Forelimb muscle (tissue), 1 donor: ENCODE data around the gene CAPN8. TPM values are rescaled to one million over a fixed set of nuclear protein-coding genes. Genes with fewer than 3 reads are reported as not detected.
"Not testable (repeated sequence)": the region's sequence is repeated elsewhere in the genome, so short reads cannot be mapped to it uniquely, and the experiment has no call there.

ENCODE experiments used
- DNase-seq: peaks from one replicate; pipeline ENCODE4 v3.0.0-alpha.2; 2013; ENCODE audit warnings: low read depth
- polyA plus RNA-seq: library from polyadenylated mRNA; unstranded; fragments of 120-200 nt; gene quantifications from one replicate; pipeline ENCODE4 v1.2.1, GENCODE V29; 2013; ENCODE audit not compliant: insufficient read length

The CAPN8 gene
- polyA plus RNA-seq, 1 donor: 0.57 TPM

- DNase-seq: no peak
Measured at GRCh38 chr1:223525957-223526356, 139.5 kb downstream of the CAPN8 start.

- DNase-seq: no peak
Measured at GRCh38 chr1:223525546-223525945, 140.0 kb downstream of the CAPN8 start.

- no peak for DNase-seq
Measured at GRCh38 chr1:223524930-223525451, 140.5 kb downstream of the CAPN8 start.

- no peak for DNase-seq
Measured at GRCh38 chr1:223521150-223521549, 144.4 kb downstream of the CAPN8 start.

GRCh38 chr1:223520200-223520599 is 145.3 kb downstream of the CAPN8 start:
- no peak for DNase-seq

- no peak for DNase-seq
Measured at GRCh38 chr1:223519116-223519515, 146.4 kb downstream of the CAPN8 start.

GRCh38 chr1:223518553-223518952 is 146.9 kb downstream of the CAPN8 start:
- DNase-seq: not testable (repeated sequence)

GRCh38 chr1:223515926-223516325 is 149.6 kb downstream of the CAPN8 start:
- DNase-seq: no peak

GRCh38 chr1:223515421-223515820 is 150.1 kb downstream of the CAPN8 start:
- DNase-seq: no peak

- no peak for DNase-seq
Measured at GRCh38 chr1:223514644-223515043, 150.9 kb downstream of the CAPN8 start.

- DNase-seq: no peak
Measured at GRCh38 chr1:223513309-223513708, 152.2 kb downstream of the CAPN8 start.

- no peak for DNase-seq
Measured at GRCh38 chr1:223512057-223512456, 153.4 kb downstream of the CAPN8 start.

- DNase-seq: no peak
Measured at GRCh38 chr1:223508796-223509195, 156.7 kb downstream of the CAPN8 start.

GRCh38 chr1:223504741-223505140 is 160.8 kb downstream of the CAPN8 start:
- DNase-seq: no peak

- DNase-seq: no peak
Measured at GRCh38 chr1:223503348-223503747, 162.2 kb downstream of the CAPN8 start.

- DNase-seq: no peak
Measured at GRCh38 chr1:223500560-223501425, 164.7 kb downstream of the CAPN8 start.

GRCh38 chr1:223496883-223497282 is 168.6 kb downstream of the CAPN8 start:
- no peak for DNase-seq

- DNase-seq: no peak
Measured at GRCh38 chr1:223494926-223495645, 170.4 kb downstream of the CAPN8 start.

- DNase-seq: no peak
Measured at GRCh38 chr1:223492044-223492443, 173.5 kb downstream of the CAPN8 start.
